BJ (cell line): Measurements from ENCODE around the gene RCAN1. TPM values are rescaled to one million over a fixed set of nuclear protein-coding genes. Genes with fewer than 3 reads are reported as not detected.

Experiments used
- CTCF ChIA-PET: fragments of 350-600 bp; formaldehyde crosslinking; extraction: SDS; loops from one replicate; lab custom pipeline; 2021; ENCODE audit warnings: antibody characterized with exemption, inconsistent platforms; lab: Yijun Ruan, JAX
- POLR2A ChIA-PET: fragments of 300-600 bp; sonication (Branson Sonifier 250); formaldehyde crosslinking; extraction: SDS; loops from one replicate; lab custom pipeline; 2021; ENCODE audit warnings: antibody characterized with exemption; lab: Charles Lee
- DNase-seq: peaks from one replicate; pipeline ENCODE4 v3.0.0-alpha.2; 2011; ENCODE audit warnings: low read depth
- H3K27me3 ChIP-seq: 2 replicates; pipeline ENCODE4 v1.6.0; 2011; ENCODE audit warnings: low read length; ENCODE audit not compliant: control insufficient read depth, insufficient read depth
- H3K36me3 ChIP-seq: 2 replicates; pipeline ENCODE4 v1.5.1; 2011; ENCODE audit warnings: low read length; ENCODE audit not compliant: control insufficient read depth, insufficient read depth
- H3K4me3 ChIP-seq: 2 replicates; pipeline ENCODE4 v1.5.1; 2011; ENCODE audit warnings: low read depth, mild to moderate bottlenecking, control low read depth, low read length
- CTCF ChIP-seq: IDR thresholded peaks from 2 replicates; pipeline ENCODE4 v1.5.1; 2011; ENCODE audit warnings: low read depth, mild to moderate bottlenecking, control low read depth, inconsistent platforms, low read length, moderate library complexity; ENCODE audit not compliant: insufficient read depth
- polyA plus RNA-seq: library from polyadenylated mRNA; depleted of rRNA; stranded (reverse); fragments of >200 nt; gene quantifications from 2 replicates; pipeline ENCODE4 v1.2.3, GENCODE V29; 2011

RCAN1 gene
- polyA plus RNA-seq, 1 experiment = 56.2 TPM

- ChIA-PET POLR2A (no interaction called here), CTCF (interaction anchor here (1.0 to 5.2 kb wide), 6 partner anchors 9 to 83 kb away, joined by 3 to 24 read pairs (median 9); no protein-coding TSS in a partner anchor)
- no peak overlapping the region for H3K4me3 ChIP-seq
- TF ChIP-seq CTCF = no peak
- peaks cover 38% of the 10 kb centered on the region for H3K36me3 ChIP-seq
- no peaks in the 10 kb centered on the region for H3K27me3 ChIP-seq
- DNase-seq = no peak
These were observed 95.2 kb downstream of the RCAN1 start for GRCh38 chr21:34519694-34520093.

DNA sequence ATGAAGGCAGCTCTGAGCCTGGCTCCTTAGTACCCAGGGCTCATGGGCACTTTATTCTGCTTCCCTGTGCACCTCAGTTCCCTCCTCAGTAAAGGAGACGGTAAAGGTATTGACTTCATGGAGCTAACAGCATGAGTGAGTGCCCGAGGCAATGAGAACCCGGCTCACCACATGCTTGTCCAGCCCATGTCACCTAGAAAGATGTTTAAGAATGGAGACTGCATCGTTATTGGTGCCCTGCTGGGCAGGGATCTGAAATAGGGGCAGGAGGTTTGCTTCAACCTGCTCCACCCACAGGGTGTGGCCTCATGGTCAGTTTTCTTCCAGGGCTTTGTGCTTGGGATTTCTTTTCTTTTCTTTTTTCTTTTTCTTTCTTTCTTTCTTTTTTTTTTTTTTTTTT lies 95.9 kb downstream of the RCAN1 start:
- H3K4me3 ChIP-seq = no peak overlapping the region
- H3K36me3 ChIP-seq = peaks cover 38% of the 10 kb centered on the region
- CTCF ChIA-PET = interaction anchor here (1.0 to 5.2 kb wide), 9 partner anchors 7 to 97 kb away, joined by 3 to 24 read pairs (median 5); no protein-coding TSS in a partner anchor
- POLR2A ChIA-PET = no interaction called here
- no peaks in the 10 kb centered on the region for H3K27me3 ChIP-seq
- no peak for DNase-seq
- no peak for TF ChIP-seq CTCF

DNA sequence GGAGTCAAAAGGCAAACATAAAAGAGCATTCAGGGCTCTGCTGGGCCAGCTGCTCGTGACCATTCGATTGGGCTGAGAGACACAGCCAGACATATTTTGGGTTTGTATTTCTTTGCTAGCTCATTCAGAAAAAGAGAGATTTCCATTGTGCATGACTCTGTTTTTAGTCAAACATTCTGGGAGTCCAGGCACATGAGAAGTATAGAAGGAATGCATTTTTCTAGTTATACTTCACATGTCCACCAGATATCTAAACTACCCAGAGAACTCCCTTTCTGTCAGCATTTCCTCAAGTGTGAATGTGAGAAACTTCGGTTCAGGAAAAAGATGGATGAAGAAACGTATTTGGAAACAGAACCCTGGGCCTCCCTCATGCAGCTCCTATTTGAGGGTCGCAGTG lies 96.6 kb downstream of the RCAN1 start:
- Histone ChIP-seq H3K4me3 (no peak overlapping the region), H3K27me3 (no peaks in the 10 kb centered on the region), H3K36me3 (peaks cover 38% of the 10 kb centered on the region)
- no peak for TF ChIP-seq CTCF
- no peak for DNase-seq
- CTCF ChIA-PET = interaction anchor here (1.1 to 5.2 kb wide), 7 partner anchors 8 to 97 kb away, joined by 3 to 24 read pairs (median 5); no protein-coding TSS in a partner anchor
- POLR2A ChIA-PET = interaction anchor here (0.6 kb wide), 1 partner anchor 28 kb away, joined by 4 read pairs; no protein-coding TSS in a partner anchor

DNA sequence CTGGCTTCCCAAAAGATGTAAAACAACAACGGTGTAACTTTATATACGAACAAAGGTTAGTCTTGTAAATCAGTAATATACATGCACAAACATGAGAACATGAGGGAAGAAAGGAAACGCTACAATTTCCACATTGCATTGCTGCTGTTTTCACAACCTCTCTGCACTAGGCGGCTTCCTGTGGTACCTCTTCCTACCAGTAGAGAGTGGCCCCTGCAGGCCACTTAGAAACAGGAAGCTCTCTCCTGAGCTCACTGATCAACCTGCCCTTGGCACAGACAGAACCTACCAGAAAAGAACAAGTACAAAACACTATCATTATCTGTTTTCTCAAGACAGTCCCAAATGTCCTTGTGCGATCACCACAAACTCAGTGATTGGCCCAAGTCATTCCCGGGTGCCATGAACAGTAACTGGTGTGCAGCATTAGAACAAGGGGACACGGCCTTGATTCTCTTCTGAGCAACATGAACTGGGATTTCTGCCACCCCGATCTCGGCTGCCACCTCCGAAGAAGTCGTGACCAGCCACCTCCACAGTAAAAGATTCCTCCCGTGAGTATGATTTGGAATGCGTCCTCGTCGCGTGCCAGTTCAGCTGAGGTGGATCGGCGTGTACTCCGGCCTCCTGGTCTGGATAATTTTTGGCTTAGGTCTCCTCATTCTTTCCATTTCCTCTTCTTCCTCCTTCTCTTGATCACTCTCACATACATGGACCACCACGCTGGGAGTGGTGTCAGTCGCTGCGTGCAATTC lies 97.2 kb downstream of the RCAN1 start:
- ChIA-PET CTCF (interaction anchor here (1.1 to 5.2 kb wide), 8 partner anchors 9 to 114 kb away, joined by 3 to 24 read pairs (median 3); no protein-coding TSS in a partner anchor), POLR2A (interaction anchor here (0.6 to 1.0 kb wide), 2 partner anchors 8 to 28 kb away, joined by 3 to 4 read pairs; no protein-coding TSS in a partner anchor)
- Histone ChIP-seq H3K36me3 (peaks cover 33% of the 10 kb centered on the region), H3K4me3 (no peak overlapping the region), H3K27me3 (no peaks in the 10 kb centered on the region)
- DNase-seq = no peak
- peak; percentile 31 for TF ChIP-seq CTCF

DNA sequence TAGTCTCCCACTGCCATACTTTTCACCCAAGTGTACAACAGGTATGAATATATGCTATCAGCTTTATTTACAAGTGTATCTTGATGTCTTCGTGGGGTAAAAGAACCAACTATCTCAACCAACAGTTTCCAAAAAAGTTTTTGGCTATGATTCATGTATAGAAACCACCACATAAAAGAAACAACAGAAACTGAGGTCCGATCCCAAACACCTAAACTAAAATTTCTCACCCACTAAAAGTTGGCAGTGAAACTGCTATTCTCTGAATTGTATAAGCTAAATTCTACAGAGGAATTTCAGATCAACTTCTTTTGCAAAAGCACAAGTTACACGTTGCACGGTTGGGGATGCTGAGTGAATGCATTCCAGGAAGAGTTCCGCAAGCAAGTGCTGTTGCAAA lies 97.9 kb downstream of the RCAN1 start:
- CTCF ChIA-PET = interaction anchor here (0.6 to 3.9 kb wide), 6 partner anchors 9 to 115 kb away, joined by 3 to 15 read pairs (median 3); no protein-coding TSS in a partner anchor
- DNase-seq = no peak

More for the DNA sequence above, 97.9 kb downstream of the RCAN1 start:
- POLR2A ChIA-PET = interaction anchor here (1.0 kb wide), 1 partner anchor 9 kb away, joined by 3 read pairs; no protein-coding TSS in a partner anchor
- Histone ChIP-seq H3K4me3 (no peak overlapping the region), H3K36me3 (peaks cover 31% of the 10 kb centered on the region), H3K27me3 (no peaks in the 10 kb centered on the region)
- no peak for TF ChIP-seq CTCF
